NOMO-1 treated with dmso at 0.1 percent for 144 hours (cell line): ENCODE data around the gene STK32A.

ENCODE experiments used
- DNase-seq: peaks from one replicate; lab custom pipeline; 2025; ENCODE audit not compliant: unreplicated experiment; lab: John Stamatoyannopoulos, UW

STK32A gene

GRCh38 chr5:147248561-147248960 is 13.7 kb downstream of the STK32A start:
- DNase-seq, result no peak

- DNase-seq, result no peak
Observed at GRCh38 chr5:147259837-147260236, 25.0 kb downstream of the STK32A start.

- no peak for DNase-seq
Observed at GRCh38 chr5:147267082-147267832, 32.4 kb downstream of the STK32A start.

- no peak for DNase-seq
Observed at GRCh38 chr5:147276497-147276896, 41.7 kb downstream of the STK32A start.

GRCh38 chr5:147286296-147286695 is 51.5 kb downstream of the STK32A start:
- no peak for DNase-seq

- DNase-seq, result no peak
Observed at GRCh38 chr5:147287110-147287509, 52.3 kb downstream of the STK32A start.

- DNase-seq, result no peak
Observed at GRCh38 chr5:147290261-147290660, 55.4 kb downstream of the STK32A start.

GRCh38 chr5:147303251-147303650 is 68.4 kb downstream of the STK32A start:
- DNase-seq, result no peak

- no peak for DNase-seq
Observed at GRCh38 chr5:147303976-147304375, 69.2 kb downstream of the STK32A start.

GRCh38 chr5:147305147-147305546 is 70.3 kb downstream of the STK32A start:
- DNase-seq, result no peak

- no peak for DNase-seq
Observed at GRCh38 chr5:147306351-147306750, 71.5 kb downstream of the STK32A start.

GRCh38 chr5:147307170-147307569 is 72.3 kb downstream of the STK32A start:
- no peak for DNase-seq

- DNase-seq, result no peak
Observed at GRCh38 chr5:147309621-147310020, 74.8 kb downstream of the STK32A start.

- peak; percentile 23 for DNase-seq
Observed at GRCh38 chr5:147310059-147310704, 75.4 kb downstream of the STK32A start.

GRCh38 chr5:147317978-147318684 is 83.3 kb downstream of the STK32A start:
- DNase-seq, result no peak

- DNase-seq, result no peak
Observed at GRCh38 chr5:147321569-147321968, 86.7 kb downstream of the STK32A start.

- no peak for DNase-seq
Observed at GRCh38 chr5:147327421-147327820, 92.6 kb downstream of the STK32A start.

- no peak for DNase-seq
Observed at GRCh38 chr5:147327905-147328304, 93.1 kb downstream of the STK32A start.

- no peak for DNase-seq
Observed at GRCh38 chr5:147332658-147333057, 97.8 kb downstream of the STK32A start.

GRCh38 chr5:147336876-147337275 is 102.0 kb downstream of the STK32A start:
- DNase-seq, result no peak

- no peak for DNase-seq
Observed at GRCh38 chr5:147339313-147339712, 104.5 kb downstream of the STK32A start.

GRCh38 chr5:147340941-147341340 is 106.1 kb downstream of the STK32A start:
- DNase-seq, result no peak
